SK-N-SH treated with all-trans-retinoic acid at 6 μM for 48 hours (cell line): ENCODE data around the gene MPLKIP.
"Not testable (repeated sequence)": the region's sequence is repeated elsewhere in the genome, so short reads cannot be mapped to it uniquely, and the experiment has no call there.

Experiments
- ATAC-seq: fragments of 200-7000 bp; cut with Tn5 transposase; 3 replicates; pipeline ENCODE4 v1.9.1; 2020; ENCODE audit warnings: mild to moderate bottlenecking, moderate library complexity
- ARNTL ChIP-seq: fragments of 450-650 bp; formaldehyde crosslinking; IDR thresholded peaks from 2 replicates; pipeline ENCODE4 v1.5.0; 2020; ENCODE audit warnings: low read depth, mild to moderate bottlenecking, moderate library complexity, borderline replicate concordance
- BACH2 ChIP-seq: fragments of 250-450 bp; sonication (Bioruptor Pico); IDR thresholded peaks from 2 replicates; pipeline ENCODE4 v1.9.0; 2021; ENCODE audit warnings: mild to moderate bottlenecking, borderline replicate concordance
- CREB5 ChIP-seq: fragments of 250-450 bp; sonication (Bioruptor Pico); IDR thresholded peaks from 2 replicates; pipeline ENCODE4 v1.5.1; 2020; ENCODE audit warnings: low read depth, mild to moderate bottlenecking, moderate library complexity
- CSDC2 ChIP-seq: fragments of 250-450 bp; sonication (Bioruptor Pico); IDR thresholded peaks from 2 replicates; pipeline ENCODE4 v1.5.0; 2020; ENCODE audit warnings: mild to moderate bottlenecking, moderate library complexity
- CSRNP3 ChIP-seq: fragments of 250-450 bp; sonication (Bioruptor Pico); IDR thresholded peaks from 2 replicates; pipeline ENCODE4 v1.5.1; 2021; ENCODE audit warnings: mild to moderate bottlenecking, moderate library complexity
- ESRRG ChIP-seq: fragments of 250-450 bp; sonication (Bioruptor Pico); IDR thresholded peaks from 2 replicates; pipeline ENCODE4 v1.6.1; 2021; ENCODE audit warnings: mild to moderate bottlenecking
- GLIS3 ChIP-seq: fragments of 250-450 bp; sonication (Bioruptor Pico); IDR thresholded peaks from 2 replicates; pipeline ENCODE4 v1.5.0; 2020; ENCODE audit warnings: mild to moderate bottlenecking, moderate library complexity
- ISL1 ChIP-seq: fragments of 250-450 bp; sonication (Bioruptor Pico); IDR thresholded peaks from 2 replicates; pipeline ENCODE4 v2.1.2; 2022; ENCODE audit warnings: mild to moderate bottlenecking, moderate library complexity
- OSR1 ChIP-seq: fragments of 250-450 bp; sonication (Bioruptor Pico); IDR thresholded peaks from 2 replicates; pipeline ENCODE4 v1.8.0; 2022; ENCODE audit warnings: moderate library complexity, mild to moderate bottlenecking, inconsistent platforms
- PATZ1 ChIP-seq: fragments of 250-450 bp; sonication (Bioruptor Pico); IDR thresholded peaks from 2 replicates; pipeline ENCODE4 v1.8.0; 2020; ENCODE audit warnings: mild to moderate bottlenecking, moderate library complexity, borderline replicate concordance
- POU6F1 ChIP-seq: fragments of 250-450 bp; sonication (Bioruptor Pico); IDR thresholded peaks from 2 replicates; pipeline ENCODE4 v1.8.0; 2021; ENCODE audit warnings: low read depth, mild to moderate bottlenecking, moderate library complexity, borderline replicate concordance
- PPARA ChIP-seq: fragments of 250-450 bp; sonication (Bioruptor Pico); IDR thresholded peaks from 2 replicates; pipeline ENCODE4 v1.5.0; 2020; ENCODE audit warnings: mild to moderate bottlenecking, borderline replicate concordance
- RARB ChIP-seq: fragments of 250-450 bp; sonication (Bioruptor Pico); IDR thresholded peaks from 2 replicates; pipeline ENCODE4 v1.8.0; 2021; ENCODE audit warnings: mild to moderate bottlenecking, moderate library complexity
- SNAI2 ChIP-seq: fragments of 250-450 bp; sonication (Bioruptor Pico); IDR thresholded peaks from 2 replicates; pipeline ENCODE4 v1.5.0; 2020; ENCODE audit warnings: mild to moderate bottlenecking, moderate library complexity
- TCF4 ChIP-seq: fragments of 250-450 bp; sonication (Bioruptor Pico); IDR thresholded peaks from 2 replicates; pipeline ENCODE4 v1.8.0; 2021; ENCODE audit warnings: mild to moderate bottlenecking, moderate library complexity, borderline replicate concordance
- TOX ChIP-seq: fragments of 250-450 bp; sonication (Bioruptor Pico); IDR thresholded peaks from 2 replicates; pipeline ENCODE4 v1.8.0; 2021; ENCODE audit warnings: mild to moderate bottlenecking, moderate library complexity, borderline replicate concordance
- TSHZ2 ChIP-seq: fragments of 250-450 bp; sonication (Bioruptor Pico); IDR thresholded peaks from 2 replicates; pipeline ENCODE4 v1.5.0; 2020; ENCODE audit warnings: mild to moderate bottlenecking, moderate library complexity
- ZFP3 ChIP-seq: fragments of 250-450 bp; sonication (Bioruptor Pico); IDR thresholded peaks from 2 replicates; pipeline ENCODE4 v1.5.0; 2020; ENCODE audit warnings: mild to moderate bottlenecking, moderate library complexity
- ZNF70 ChIP-seq: fragments of 450-650 bp; formaldehyde crosslinking; IDR thresholded peaks from 2 replicates; pipeline ENCODE4 v1.5.0; 2020; ENCODE audit warnings: mild to moderate bottlenecking, moderate library complexity

Gene MPLKIP

GRCh38 chr7:40147371-40148246, 13.2 kb upstream of the MPLKIP start:
- no peak for ATAC-seq
- TF ChIP-seq SNAI2 (no peak), RARB (CRISPR knock-in tag) (no peak), ZNF70 (CRISPR knock-in tag) (no peak), ISL1 (CRISPR knock-in tag) (no peak), PPARA (no peak), ZFP3 (CRISPR knock-in tag) (no peak), CSDC2 (CRISPR knock-in tag) (no peak), TCF4 (CRISPR knock-in tag) (no peak), CREB5 (no peak), OSR1 (CRISPR knock-in tag) (no peak), TSHZ2 (CRISPR knock-in tag) (no peak), PATZ1 (CRISPR knock-in tag) (no peak), TOX (CRISPR knock-in tag) (no peak), ESRRG (no peak), CSRNP3 (CRISPR knock-in tag) (no peak), ARNTL (CRISPR knock-in tag) (no peak), BACH2 (CRISPR knock-in tag) (no peak), POU6F1 (CRISPR knock-in tag) (no peak), GLIS3 (CRISPR knock-in tag) (no peak)

- ATAC-seq, result not testable (repeated sequence)
Measured at GRCh38 chr7:40145596-40146130, 11.2 kb upstream of the MPLKIP start.

- ATAC-seq, result not testable (repeated sequence)
Measured at GRCh38 chr7:40141916-40142315, 7.5 kb upstream of the MPLKIP start.

GRCh38 chr7:40139891-40140290, 5.5 kb upstream of the MPLKIP start:
- ATAC-seq, result not testable (repeated sequence)
